ENCODE measurements around the gene PXT1.
"Not testable (repeated sequence)": the region's sequence is repeated elsewhere in the genome, so short reads cannot be mapped to it uniquely, and the experiment has no call there.

The PXT1 gene

DNA sequence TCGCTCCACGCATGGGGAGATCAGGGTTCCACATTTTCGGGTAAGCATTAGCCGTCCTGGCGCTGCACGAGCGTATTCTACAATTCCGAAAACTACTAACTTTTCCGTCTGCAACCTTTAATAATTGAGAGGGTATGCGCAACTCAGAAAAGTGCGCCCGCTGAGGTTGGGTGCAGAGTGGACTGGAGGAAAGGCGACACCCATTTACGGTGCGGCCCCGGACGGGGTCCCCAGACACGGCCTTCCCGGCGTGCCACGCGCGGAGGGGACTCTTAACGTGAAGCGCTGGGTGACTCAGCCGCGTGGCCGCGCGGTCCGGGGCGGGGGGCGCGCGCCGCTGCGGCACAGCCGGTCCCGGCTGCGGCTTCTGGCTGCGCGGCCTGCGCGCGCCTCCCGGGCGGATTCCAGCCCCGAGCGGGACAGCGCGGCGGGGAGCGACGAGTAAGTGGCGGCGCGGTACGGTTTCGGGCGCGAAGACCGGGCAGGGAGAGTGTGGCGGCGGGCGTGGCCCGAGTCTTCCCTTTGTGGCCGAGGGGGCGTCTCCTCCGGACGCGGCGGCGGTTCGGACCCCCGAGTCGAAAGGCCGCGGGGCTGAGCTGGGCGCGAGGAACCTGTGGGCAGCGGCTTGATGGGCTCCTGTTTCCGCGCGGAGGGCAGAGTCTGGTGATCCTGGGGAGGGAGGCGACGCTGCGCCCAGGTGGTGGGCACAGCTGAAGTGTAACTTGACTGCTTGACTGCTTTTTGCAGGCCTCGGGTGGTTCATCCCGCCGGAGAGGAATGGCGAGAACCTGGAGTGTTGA is at the start of gene PXT1, which contains the start of gene KCTD20:
Gene PXT1 (minus strand): TSS at position 184 of the 800 bp plus-strand sequence. CDS start 16,772 bp downstream, outside the sequence.
Gene KCTD20 (plus strand): TSS at position 330 of the 800 bp plus-strand sequence. CDS start 27,098 bp downstream, outside the sequence.
- DNase-seq = peak; percentile 83 to 85

DNA sequence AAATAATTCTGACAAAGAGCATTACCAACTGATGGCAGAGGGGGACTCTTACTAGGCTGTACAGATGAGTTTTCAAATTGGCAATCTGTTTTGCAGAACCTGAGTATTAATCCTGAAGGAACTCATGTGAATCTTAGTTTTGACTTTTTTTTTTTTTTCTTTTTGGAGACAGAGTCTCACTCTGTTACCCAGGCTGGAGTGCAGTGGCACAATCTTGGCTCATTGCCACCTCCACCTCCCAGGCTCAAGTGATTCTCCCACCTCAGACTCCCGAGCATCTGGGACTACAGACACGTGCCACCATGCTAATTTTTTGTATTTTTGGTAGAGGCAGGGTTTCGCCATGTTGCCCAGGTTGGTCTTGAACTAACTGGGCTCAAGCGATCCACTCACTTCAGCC is 49.4 kb upstream of the PXT1 start:
- DNase-seq = no peak

- DNase-seq = no peak
Observed at GRCh38 chr6:36491378-36491965, 48.8 kb upstream of the PXT1 start.

DNA sequence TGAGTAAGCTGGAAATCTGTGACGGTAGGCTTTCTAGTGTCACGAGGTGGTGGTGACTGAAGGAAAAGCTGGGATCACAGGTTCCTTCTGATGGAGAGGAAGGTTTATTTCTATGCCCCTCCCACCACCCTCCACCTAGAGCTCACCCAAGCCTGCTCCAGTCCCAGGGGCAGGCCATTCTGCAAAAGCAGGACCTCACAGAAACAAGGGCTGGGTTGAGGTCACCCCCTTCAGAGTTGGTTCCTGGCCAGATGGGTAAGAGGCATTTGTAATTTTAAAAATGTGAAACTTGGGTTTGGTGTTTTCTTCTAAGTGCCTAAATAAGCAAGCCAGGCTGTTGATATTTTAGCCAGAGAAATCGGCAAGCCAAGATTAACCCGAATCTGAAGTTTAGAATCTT is 46.8 kb upstream of the PXT1 start:
- no peak for DNase-seq

- DNase-seq = no peak
Observed at GRCh38 chr6:36488221-36488620, 45.6 kb upstream of the PXT1 start.

GRCh38 chr6:36487698-36488097 is 45.0 kb upstream of the PXT1 start:
- no peak for DNase-seq

GRCh38 chr6:36484736-36485135 is 42.1 kb upstream of the PXT1 start:
- DNase-seq = no peak

GRCh38 chr6:36483326-36483725 is 40.7 kb upstream of the PXT1 start:
- DNase-seq = not testable (repeated sequence)

GRCh38 chr6:36479256-36479655 is 36.6 kb upstream of the PXT1 start:
- DNase-seq = no peak

- no peak for DNase-seq
Observed at GRCh38 chr6:36478051-36478526, 35.4 kb upstream of the PXT1 start.

DNA sequence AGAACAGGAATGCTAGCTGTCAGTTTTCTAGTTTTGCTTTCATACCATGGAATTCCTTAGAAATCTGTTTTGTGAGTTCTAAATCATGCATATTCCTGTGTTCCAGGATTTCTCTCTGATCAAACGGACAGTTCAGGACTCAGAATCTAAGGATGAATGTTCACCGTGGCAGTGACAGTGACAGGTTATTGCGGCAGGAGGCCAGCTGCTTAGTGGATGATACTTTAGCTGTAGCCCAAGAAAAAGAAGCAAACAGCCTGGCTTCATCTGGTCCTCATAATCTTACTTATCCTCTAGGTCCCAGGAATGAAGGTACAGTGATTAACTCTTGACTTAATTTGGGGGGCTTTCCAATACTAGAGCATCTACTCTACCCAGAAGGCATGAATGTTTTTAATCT is 27.3 kb upstream of the PXT1 start:
- no peak for DNase-seq

GRCh38 chr6:36469148-36469661 is 26.6 kb upstream of the PXT1 start:
- no peak for DNase-seq

- DNase-seq = no peak
Observed at GRCh38 chr6:36467625-36468024, 25.0 kb upstream of the PXT1 start.

GRCh38 chr6:36464233-36464632 is 21.6 kb upstream of the PXT1 start:
- DNase-seq = no peak

- DNase-seq = no peak
Observed at GRCh38 chr6:36463676-36464075, 21.0 kb upstream of the PXT1 start.

DNA sequence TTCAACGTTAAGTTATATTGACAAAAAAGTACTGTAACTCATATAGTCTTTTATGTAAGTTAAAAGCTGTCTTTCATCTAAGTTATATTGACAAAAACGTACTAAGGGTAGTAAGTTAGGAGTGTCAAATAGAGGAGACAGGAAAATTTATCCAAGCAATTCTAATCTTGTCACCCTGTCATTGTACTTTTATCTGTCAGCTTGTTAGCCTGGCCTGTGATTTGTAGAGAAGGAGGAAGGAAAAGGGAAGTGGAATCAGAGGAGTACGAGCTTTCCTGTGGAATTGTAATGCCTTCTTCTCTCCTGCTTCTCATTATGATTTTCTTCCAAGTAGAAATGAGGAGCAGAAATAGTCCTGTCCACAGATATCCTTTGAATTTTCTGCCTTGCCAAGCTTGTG is 19.0 kb upstream of the PXT1 start:
- DNase-seq = no peak

- no peak for DNase-seq
Observed at GRCh38 chr6:36460916-36461315, 18.3 kb upstream of the PXT1 start.

DNA sequence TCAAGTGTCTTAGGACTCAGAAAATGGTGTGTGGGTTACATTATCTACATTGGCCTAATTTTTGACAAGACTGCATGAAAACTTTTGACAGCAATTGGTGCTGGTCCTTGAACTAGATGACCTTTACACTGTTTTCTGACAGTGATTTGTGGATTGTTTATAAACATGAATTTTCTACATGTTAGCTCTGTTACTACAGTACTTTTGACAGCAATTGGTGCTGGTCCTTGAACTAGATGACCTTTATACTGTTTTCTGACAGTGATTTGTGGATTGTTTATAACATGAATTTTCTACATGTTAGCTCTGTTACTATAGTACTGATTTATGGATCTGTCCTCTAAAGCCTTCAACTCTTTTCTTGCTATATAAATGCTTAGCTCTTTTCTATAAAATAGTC is 16.8 kb upstream of the PXT1 start:
- no peak for DNase-seq

DNA sequence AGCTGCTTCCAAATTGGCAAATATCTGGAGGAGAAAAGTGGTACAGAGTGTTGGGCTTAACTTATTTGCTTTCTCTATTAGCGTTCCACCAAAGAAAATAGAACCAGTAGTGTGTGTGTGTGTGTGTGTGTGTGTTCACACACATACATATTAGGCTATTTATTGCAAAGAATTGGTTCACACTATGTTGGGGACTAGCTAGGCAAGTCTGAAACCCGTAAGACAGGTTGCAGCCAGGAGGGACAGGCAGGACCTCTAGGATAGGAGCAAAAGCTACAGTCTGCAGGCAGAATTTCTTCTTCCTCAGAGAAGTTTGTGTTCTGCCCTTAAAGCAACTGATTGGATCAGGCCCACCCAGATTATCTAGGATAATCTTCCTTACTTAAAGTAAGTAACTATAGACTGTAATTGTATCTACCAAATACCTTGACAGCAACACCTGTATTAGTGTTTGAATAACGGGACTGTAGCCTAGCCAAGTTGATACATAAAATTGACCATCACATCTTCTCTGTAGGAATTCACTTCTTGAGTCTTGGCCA is 12.9 kb upstream of the PXT1 start:
- no peak for DNase-seq

GRCh38 chr6:36452897-36453296 is 10.2 kb upstream of the PXT1 start:
- not testable (repeated sequence) for DNase-seq

GRCh38 chr6:36449173-36449572 is 6.5 kb upstream of the PXT1 start:
- not testable (repeated sequence) for DNase-seq

GRCh38 chr6:36445621-36446020 is 3.0 kb upstream of the PXT1 start:
- no peak for DNase-seq

DNA sequence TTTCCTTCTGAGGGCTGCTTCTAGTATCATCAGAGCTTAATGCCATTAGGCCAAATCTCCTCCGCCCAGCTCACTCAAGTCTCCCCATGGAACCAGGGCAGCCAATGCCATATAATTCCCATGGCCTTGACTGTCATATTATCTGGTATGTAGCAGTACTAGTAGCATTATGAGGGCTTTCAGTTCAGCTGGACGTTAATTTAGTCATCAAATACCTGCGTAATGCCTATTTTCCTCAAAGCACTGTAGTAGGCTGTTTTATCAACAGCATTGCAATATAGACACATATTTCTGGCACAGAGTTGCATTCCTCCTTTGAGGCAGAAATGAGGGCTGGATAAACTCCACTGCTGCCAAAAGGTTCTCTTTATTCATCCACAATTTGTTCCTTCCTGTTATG is 1.8 kb upstream of the PXT1 start:
- DNase-seq = no peak
